Kidney tubule cell (primary cell): ENCODE data around the gene EFNA2.

ENCODE experiments used
- DNase-seq: peaks from one replicate; pipeline ENCODE4 v3.0.0-alpha.2; 2018; ENCODE audit warnings: low spot score

Gene EFNA2

DNA sequence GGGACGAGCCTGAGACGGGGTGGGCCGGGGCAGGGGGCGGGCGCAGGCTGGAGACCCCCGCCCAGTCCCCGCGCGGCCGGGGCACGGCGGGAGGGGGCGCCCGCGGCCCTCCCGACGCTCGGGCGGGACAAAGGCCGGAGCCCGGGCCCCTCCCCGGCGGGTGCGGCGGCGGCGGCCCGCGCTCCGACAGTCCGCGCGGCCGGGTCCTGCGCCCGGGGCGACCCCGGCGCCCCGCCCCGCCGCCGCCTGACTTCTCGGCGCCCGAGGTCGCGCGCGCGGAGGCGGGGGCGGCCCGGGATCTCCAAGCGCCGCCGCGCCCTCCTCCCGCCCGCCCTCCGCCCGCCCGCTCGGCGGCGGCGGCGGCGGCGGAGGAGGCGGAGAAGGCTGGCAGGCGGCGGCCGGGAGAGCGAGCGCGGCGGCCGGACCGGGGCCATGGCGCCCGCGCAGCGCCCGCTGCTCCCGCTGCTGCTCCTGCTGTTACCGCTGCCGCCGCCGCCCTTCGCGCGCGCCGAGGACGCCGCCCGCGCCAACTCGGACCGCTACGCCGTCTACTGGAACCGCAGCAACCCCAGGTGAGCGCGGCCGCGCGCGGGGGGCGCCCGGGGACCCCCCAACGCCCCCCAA is at the start of gene EFNA2:
EFNA2 (plus strand) TSS at position 137 of the 624 bp plus-strand sequence; CDS start at position 433, 296 bp downstream.
- DNase-seq, result no peak

DNA sequence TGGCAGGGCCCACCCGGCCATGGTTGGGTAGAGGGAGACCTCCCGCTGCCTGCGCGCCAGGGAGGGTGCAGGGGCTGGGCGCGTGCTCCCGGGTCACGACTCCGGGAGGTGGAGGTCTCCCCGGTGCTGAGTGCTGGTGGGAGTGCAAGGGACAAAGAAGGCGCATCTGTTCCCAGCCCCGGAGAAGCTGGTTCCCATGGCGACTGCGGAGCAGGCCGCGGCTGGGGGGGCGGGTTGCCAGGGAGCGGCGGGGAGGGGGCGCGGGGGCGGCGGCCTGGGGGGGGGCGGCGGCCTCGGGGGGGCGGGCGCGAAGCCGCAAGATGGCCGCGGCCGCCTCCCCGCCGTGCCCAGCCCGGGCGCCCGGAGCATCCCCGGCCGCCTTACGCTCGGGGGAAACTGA is 49.1 kb upstream of the EFNA2 start:
- no peak for DNase-seq

DNA sequence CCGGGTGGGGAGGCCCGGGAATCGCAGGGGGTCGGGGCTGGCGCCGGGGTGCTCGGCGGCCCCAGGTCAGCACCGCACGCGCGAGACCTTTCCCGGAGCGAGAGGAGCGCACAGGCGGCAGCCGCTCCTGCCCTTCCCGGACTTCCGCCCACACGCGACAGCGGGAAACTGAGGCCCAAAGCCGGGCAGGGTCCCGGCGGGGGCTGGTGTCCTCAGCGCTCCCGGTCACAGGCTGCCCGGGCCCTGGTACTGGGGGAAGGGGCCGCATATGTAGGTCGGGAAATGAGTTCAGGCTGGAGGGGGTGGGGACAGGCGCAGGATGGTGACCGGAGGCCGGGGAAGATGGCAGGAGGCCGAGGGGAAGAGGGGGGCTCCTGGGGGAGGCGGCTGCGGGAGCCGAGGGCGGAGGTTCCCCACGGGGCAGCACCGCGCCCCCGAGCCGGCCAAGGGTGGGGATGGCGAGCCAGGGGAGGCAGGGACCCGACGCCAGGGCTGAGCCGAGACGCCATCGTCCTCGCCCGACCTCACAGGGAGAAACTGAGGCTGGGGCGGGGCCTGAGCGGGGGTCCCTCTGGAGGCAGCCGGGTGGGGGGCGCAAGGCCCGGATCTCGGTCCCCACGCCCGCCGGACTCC is 48.5 kb upstream of the EFNA2 start:
- no peak for DNase-seq

- DNase-seq, result peak; percentile 25
These were observed 47.8 kb upstream of the EFNA2 start, which contains the start of gene CBARP for GRCh38 chr19:1237754-1238368. TSS of gene CBARP (minus strand) at chr19:1238005. CDS start at chr19:1236100, 1,905 bp downstream.

DNA sequence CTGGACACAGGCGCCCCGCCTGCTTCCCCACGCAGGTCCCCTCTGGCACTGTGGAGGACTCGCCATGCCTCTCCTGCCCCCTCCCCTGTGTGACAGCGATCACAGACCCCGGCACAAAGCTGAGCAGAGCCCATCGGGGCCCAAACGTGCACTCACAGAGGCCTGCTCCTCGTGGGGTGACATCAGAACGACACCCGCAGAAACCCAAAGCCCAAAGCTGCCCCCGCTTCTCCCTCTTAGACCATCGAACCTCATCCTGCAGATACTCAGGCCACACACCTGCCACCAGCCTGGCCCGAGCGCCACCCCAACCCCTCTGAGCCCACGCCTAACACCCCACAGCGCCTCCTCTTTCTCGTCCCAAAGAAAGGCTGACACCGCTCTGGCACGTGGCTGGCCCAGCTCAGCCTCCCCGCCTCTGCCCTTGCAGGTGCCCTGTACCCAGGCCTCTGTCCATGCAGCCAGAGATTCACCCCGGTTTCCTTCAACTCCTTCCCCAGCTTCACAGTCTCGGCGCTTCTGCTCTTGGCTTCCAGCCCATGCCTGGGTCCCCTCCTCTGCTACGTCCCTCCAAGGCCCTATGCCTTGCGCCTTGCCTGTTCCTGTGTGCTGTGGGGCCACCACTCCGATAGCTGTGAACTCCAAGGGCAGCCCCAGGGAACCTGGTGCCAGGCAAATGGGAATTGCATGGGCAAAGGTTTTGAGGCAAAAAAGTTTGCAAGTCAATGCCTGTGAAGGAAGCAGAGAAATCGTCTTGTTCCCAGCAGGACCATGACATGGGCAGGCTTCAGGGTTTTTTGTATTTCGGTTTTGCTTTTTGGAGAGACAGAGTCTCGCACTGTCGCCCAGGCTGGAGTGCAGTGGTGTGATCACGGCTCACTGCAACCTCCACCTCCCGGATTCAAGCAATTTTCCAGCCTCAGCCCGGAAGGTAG is 47.0 kb upstream of the EFNA2 start:
- DNase-seq, result no peak

GRCh38 chr19:1239420-1239795 is 46.3 kb upstream of the EFNA2 start:
- no peak for DNase-seq

DNA sequence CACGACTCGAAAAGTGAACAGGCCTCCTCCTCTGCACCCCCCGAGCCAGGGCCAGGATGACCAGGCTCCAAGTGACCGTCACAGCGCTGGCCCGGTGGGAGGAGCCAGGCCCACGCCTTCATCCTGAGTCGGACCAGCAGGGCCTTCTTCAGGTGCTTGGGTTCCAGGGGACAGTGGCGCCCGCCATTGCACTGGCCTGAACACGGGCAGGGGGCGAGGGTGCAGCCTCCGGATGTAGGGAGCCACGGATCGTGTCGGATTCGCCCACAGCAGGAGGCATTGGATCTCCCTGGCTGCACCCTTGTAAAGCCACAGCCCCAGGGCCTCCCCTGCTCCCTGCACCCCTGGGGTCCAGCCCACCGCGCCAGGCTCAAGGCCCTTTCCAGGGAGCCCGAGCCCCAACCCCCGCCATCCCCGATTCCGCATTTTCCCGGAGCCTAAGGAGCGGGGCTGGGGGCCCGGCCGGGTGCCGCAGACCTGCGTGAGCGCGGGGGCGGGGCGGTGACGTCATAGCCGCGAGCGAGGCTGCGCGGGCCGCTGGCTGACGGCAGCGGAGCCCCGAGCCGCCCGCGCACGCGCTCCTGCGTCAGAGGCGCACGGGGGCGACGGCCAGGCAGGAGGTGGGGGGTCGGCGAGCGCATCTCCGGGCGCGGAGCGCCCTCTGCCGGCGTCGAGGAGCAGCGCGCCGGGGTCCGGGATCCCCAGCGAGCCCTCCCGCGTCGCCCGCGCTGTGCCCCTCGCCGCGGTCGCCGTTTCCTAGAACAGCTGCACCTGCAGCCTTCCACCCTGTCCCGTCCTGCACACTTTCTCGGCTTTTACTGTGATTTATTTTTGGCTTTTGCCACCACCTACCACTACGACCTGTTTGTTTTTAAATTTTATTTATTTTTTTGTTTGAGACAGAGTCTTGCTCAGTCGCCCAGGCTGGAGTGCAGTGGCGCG is 45.6 kb upstream of the EFNA2 start:
- peak; percentile 86 for DNase-seq

GRCh38 chr19:1240925-1241324 is 44.7 kb upstream of the EFNA2 start:
- no peak for DNase-seq

- DNase-seq, result peak; percentile 95
These were observed 44.1 kb upstream of the EFNA2 start, which contains the start of gene ATP5F1D for GRCh38 chr19:1241417-1242095. TSS of gene ATP5F1D (plus strand) at chr19:1241751. CDS start at chr19:1241851, 100 bp downstream.

DNA sequence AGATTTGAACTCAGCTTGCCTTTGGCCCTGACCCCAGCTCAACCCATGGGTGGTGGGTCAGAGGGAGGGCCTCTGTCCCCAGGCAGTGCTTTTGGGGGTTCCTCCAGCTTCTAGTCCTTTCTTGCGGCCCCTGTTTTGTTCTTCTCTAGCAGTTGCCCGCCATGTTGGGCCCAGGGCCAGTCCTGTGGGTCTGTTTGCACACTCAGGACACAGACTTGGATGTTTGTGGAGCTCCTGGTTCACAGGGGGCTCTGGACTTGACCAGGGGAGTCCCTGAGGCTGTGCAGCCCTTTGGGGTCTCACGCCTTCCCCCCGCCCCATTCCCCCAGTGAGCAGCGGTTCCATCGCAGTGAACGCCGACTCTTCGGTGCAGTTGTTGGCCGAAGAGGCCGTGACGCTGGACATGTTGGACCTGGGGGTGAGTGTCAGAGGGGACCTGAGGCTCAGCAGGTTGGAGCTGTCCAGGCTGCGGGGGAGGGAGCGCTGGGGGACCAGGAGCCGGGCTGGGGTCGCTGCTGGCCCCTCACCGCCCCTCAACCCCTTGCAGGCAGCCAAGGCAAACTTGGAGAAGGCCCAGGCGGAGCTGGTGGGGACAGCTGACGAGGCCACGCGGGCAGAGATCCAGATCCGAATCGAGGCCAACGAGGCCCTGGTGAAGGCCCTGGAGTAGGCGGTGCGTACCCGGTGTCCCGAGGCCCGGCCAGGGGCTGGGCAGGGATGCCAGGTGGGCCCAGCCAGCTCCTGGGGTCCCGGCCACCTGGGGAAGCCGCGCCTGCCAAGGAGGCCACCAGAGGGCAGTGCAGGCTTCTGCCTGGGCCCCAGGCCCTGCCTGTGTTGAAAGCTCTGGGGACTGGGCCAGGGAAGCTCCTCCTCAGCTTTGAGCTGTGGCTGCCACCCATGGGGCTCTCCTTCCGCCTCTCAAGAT is 41.6 kb upstream of the EFNA2 start:
- peak; percentile 83 for DNase-seq

DNA sequence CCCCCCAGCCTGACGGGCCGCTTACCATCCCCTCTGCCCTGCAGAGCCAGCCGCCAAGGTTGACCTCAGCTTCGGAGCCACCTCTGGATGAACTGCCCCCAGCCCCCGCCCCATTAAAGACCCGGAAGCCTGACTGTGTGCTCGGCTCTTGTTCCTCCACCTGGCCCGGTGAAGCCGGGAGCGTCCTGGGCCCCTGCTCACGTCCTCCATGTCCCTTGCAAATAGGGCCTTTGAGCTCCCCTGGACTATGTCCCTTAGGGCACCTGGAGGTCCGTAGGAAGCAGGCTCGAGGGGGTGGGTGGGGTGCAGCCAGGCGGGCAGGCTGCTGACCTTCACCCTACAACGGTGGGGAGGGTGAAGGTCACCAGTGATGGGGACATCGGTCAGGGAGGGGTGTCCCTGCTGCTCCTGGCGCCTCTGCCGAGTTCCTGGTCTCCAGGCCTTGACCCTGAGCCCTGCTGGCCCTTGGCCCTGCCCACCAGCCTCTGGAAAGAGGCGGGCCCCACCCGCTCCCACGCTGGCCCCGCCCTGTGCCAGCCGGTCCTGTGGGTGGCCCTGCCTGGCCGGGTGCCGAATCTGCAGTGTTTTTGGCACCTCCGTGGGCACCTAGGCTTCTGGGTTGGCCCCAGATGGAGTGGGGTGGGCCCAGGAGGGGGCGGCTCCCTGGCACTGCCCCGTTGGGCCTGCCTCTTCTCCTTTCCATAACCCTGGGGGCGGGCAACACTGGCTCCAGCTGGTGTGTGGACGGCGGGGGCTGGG is 40.8 kb upstream of the EFNA2 start:
- DNase-seq, result peak; percentile 50

DNA sequence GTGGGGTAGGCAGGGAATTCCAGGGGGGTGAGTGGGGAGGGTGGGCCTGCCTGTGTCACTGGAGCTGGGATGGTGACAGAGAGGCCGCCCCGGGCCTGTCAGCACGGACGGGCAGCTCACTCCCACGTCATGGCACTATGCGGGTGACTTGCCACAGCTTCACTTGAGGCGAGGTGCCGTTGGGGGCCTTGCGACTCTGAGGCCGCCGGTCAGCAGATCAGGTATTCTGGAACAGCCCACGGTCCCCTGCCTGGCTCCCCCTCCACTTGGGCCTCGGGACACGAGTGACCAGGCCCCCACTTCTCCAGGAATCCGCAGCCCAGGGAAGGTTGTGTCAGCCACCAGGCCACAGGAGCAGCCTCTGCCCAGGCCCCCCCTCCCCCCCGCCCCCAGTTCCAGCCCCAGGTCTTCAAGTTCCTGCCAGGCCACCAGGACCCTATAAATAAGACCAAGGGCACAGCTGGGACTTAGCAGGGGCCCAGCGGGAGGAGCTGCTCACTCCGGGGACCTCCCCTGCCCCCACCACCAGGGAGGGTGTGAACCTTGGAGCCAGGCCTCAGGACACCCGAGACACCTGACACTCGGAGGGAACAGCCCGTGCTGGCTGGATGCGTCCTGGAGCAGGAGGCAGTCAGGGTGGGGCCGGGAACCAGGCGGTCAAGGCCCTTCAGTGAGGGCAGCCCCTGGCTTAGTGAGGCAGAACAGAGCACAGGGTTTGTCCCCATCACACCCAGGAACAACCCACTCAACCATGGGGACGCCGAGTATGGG is 40.0 kb upstream of the EFNA2 start:
- peak; percentile 46 for DNase-seq

DNA sequence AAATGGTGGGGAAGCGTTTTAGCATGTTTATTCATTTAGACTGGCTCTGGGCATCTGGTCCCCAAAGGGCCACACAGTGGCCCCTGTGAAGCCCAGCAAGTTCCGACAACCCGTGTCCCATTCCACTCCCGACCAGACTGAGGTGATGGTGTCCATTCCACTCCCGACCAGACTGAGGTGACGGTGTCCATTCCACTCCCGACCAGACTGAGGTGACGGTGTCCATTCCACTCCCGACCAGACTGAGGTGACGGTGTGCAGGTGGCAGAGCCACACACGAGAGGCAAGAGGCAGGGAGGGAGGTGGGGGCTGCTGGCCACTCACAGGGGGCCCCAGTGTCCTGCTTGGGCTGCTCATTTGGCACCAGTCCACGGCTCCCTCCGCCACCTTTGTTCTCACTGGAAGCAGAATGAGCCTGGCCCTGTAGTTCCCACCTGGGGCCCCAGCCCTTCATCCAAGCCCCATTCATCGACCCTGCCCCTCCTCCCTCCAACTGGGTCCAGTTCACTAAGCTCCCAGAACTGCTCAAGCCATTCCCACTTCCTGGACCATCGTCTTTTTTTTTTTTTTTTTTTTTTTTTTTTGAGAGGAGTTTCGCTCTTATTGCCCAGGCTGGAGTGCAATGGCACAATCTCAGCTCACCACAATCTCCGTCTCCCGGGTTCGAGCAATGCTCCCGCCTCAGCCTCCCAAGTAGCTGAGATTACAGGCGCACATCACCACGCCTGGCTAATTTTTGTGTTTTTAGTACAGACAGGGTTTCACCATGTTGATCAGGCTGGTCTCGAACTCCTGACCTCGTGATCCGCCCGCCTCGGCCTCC is 39.2 kb upstream of the EFNA2 start:
- peak; percentile 26 for DNase-seq

GRCh38 chr19:1247748-1248138 is 37.9 kb upstream of the EFNA2 start:
- no peak for DNase-seq

- DNase-seq, result peak; percentile 94
These were observed 37.4 kb upstream of the EFNA2 start, which contains the start of gene MIDN for GRCh38 chr19:1248139-1248785. TSS of gene MIDN (plus strand) at chr19:1248583. CDS start at chr19:1250297, 1,714 bp downstream.

GRCh38 chr19:1248786-1249297 is 36.8 kb upstream of the EFNA2 start:
- peak; percentile 81 for DNase-seq
